Activated T-cell treated with anti-CD3 and anti-CD28 coated beads, Interleukin-2, amount 50 U/mL, for 72 hours (primary cell): ENCODE results near the gene RELN. TPM values are rescaled to one million over a fixed set of nuclear protein-coding genes. Genes with fewer than 3 reads are reported as not detected.
A peak's percentile ranks its signal among the peaks of the same experiment; 100 is the strongest.
"Not testable (repeated sequence)": the region's sequence is repeated elsewhere in the genome, so short reads cannot be mapped to it uniquely, and the experiment has no call there.

Experiments
- ATAC-seq, 2 donors: fragments of 150-1000 bp; cut with Tn5 transposase; replicated peaks in 1 of 2; 2 replicates each; pipeline ENCODE4 v1.10.0; 2021; ENCODE audit warnings: moderate library complexity in 2 of 2, mild to moderate bottlenecking in 1 of 2
- DNase-seq, 2 donors: peaks; one replicate each; pipeline ENCODE4 v3.0.0; 2021 to 2022; ENCODE audit warnings: mixed read lengths in 1 of 2
- H3K27ac Mint-ChIP-seq: one replicate; pipeline ENCODE4 v1.8.0; 2022; ENCODE audit warnings: mild to moderate bottlenecking, moderate library complexity, mixed read lengths
- H3K27me3 Mint-ChIP-seq: one replicate; pipeline ENCODE4 v1.8.0; 2022; ENCODE audit warnings: low read depth, mixed read lengths
- H3K36me3 Mint-ChIP-seq, 2 donors: one replicate each; pipeline ENCODE4 v1.8.0; 2022; ENCODE audit warnings: mixed read lengths in 2 of 2, mild to moderate bottlenecking in 1 of 2; ENCODE audit not compliant: insufficient read depth in 2 of 2
- H3K4me1 Mint-ChIP-seq: one replicate; pipeline ENCODE4 v1.8.0; 2022; ENCODE audit warnings: low read depth, mixed read lengths
- H3K4me3 Mint-ChIP-seq, 2 donors: one replicate each; pipeline ENCODE4 v1.8.0; 2022; ENCODE audit warnings: mild to moderate bottlenecking in 2 of 2, mixed read lengths in 2 of 2, moderate library complexity in 2 of 2
- H3K9me3 Mint-ChIP-seq, 2 donors: one replicate each; pipeline ENCODE4 v1.8.0; 2022; ENCODE audit warnings: mixed read lengths in 2 of 2
- total RNA-seq, 2 donors: library from RNA; stranded (reverse); gene quantifications; one replicate each; pipeline ENCODE4 v1.2.3, GENCODE V29; 2022

RELN gene
- total RNA-seq, 2 donors from 2014 or later: not detected

DNA sequence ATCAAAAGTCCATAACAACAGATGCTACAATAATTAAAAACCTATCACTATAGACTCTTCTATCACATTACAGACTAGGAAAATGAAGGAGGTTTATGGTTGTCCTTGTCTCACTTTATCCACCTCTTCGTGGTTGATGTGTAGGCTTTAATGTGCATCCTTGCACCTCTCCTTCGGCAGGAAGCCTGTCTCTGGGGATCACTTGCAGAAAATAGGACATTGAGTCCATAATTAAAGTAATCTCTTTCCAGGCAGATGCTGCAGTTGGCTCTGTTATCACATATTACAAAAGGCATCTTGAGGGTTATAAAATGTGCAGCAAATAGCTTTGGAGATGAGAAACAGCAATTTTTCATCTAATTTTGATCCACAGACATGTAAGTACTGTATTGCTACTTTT is 168.4 kb downstream of the RELN start:
- no peak overlapping the region for H3K4me3 Mint-ChIP-seq
- H3K27ac Mint-ChIP-seq: no peak overlapping the region

DNA sequence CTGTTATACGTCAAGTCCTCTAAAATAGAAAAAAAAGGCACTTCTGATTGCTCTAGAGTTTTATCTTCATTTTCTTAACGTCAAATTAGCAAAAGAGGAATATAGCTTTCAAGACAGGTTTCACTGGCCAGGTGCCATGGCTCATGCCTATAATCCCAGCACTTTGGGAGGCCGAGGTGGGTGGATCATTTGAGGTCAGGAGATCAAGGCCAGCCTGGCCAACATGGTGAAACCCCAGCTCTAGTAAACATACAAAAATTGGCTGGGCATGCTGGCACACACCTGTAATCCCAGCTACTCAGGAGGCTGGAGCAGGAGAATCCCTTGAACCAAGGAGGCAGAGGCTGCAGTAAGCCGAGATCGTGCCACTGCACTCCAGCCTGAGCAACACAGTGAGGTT is 173.5 kb downstream of the RELN start:
- H3K36me3 Mint-ChIP-seq, H3K4me1 Mint-ChIP-seq, DNase-seq, H3K4me3 Mint-ChIP-seq, H3K27me3 Mint-ChIP-seq, ATAC-seq, H3K9me3 Mint-ChIP-seq, H3K27ac Mint-ChIP-seq: not testable (repeated sequence)

More for the DNA sequence above, 168.4 kb downstream of the RELN start:
- DNase-seq (no peak), ATAC-seq (no peak)
- no peaks in the 10 kb centered on the region for H3K4me1 Mint-ChIP-seq
- peaks cover 1 to 4% of the 10 kb centered on the region in 2 donors for H3K9me3 Mint-ChIP-seq
- H3K36me3 Mint-ChIP-seq: no peaks in the 10 kb centered on the region
- no peaks in the 10 kb centered on the region for H3K27me3 Mint-ChIP-seq

DNA sequence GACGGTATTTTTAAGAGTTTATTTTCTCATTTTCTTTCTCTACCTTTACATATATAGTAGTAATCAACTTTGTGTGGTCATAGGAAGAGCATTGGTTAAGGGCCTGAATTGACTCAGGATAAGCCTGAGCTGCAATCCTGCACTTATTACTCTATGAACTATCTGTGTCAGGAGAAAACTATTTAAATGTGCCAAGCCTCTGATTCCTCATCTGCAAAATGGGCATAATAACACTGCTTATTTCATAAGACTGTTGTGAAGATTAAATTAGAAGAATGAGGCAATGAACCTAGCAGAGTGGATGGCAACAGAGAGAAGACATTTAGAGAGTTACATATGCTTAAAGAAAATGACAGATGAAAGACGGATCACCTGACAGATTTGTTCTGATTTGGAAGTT is 175.5 kb downstream of the RELN start:
- no peaks in the 10 kb centered on the region for H3K27me3 Mint-ChIP-seq
- H3K4me1 Mint-ChIP-seq: peaks cover 16% of the 10 kb centered on the region

DNA sequence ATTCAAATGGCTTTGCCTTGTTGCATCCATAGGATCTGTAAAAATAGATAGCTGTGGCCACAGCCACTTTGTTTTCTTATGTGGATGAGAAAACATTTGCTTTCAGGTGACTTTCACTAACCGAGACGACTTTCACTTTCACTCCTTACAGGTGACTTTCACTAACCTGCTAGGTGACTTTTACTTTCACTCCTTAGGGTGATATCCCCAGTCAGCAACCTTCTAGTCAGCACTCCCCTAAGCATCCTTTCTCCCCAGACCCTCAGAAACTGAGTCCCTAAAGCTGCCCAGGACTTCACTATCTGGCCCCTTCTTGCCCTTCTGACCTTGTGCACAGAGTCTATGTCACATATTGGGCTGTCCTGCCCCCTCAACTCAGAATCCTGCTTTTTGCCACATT is 177.5 kb downstream of the RELN start:
- no peaks in the 10 kb centered on the region for H3K9me3 Mint-ChIP-seq
- DNase-seq (peak in 1 of 2 donors; percentile 5), ATAC-seq (peak; percentile 51 to 76)
- no peak overlapping the region for H3K27ac Mint-ChIP-seq
- H3K4me3 Mint-ChIP-seq: peak overlapping the region in 1 of 2 donors; percentile 41
- H3K36me3 Mint-ChIP-seq: no peaks in the 10 kb centered on the region
- H3K4me1 Mint-ChIP-seq: peaks cover 16% of the 10 kb centered on the region
- no peaks in the 10 kb centered on the region for H3K27me3 Mint-ChIP-seq

More for the DNA sequence above, 175.5 kb downstream of the RELN start:
- no peak overlapping the region for H3K4me3 Mint-ChIP-seq
- H3K27ac Mint-ChIP-seq: no peak overlapping the region
- H3K9me3 Mint-ChIP-seq: no peaks in the 10 kb centered on the region
- no peaks in the 10 kb centered on the region for H3K36me3 Mint-ChIP-seq
- DNase-seq (no peak), ATAC-seq (no peak)

DNA sequence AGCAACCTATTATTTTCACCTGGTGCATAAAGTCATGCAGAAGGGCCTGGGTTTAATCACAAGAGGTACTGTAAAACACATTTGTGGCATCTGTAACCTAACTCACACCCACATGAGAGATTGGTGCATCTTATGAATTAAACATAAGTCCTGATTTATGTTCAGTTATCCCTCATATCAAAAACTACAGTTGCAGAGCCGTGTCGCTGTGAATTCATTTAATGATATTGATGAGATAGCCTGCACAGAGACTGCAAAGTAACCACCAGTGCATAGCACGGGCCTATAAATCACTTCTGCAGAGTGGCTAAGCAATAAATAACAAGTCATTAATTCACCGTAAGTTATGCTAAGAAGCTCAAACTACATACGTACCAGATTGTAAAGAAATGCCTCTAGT is 178.2 kb downstream of the RELN start:
- H3K9me3 Mint-ChIP-seq: no peaks in the 10 kb centered on the region
- H3K27ac Mint-ChIP-seq: no peak overlapping the region
- H3K36me3 Mint-ChIP-seq: no peaks in the 10 kb centered on the region
- peaks cover 16% of the 10 kb centered on the region for H3K4me1 Mint-ChIP-seq
- no peak overlapping the region for H3K4me3 Mint-ChIP-seq
- ATAC-seq (no peak), DNase-seq (no peak)
- no peaks in the 10 kb centered on the region for H3K27me3 Mint-ChIP-seq

DNA sequence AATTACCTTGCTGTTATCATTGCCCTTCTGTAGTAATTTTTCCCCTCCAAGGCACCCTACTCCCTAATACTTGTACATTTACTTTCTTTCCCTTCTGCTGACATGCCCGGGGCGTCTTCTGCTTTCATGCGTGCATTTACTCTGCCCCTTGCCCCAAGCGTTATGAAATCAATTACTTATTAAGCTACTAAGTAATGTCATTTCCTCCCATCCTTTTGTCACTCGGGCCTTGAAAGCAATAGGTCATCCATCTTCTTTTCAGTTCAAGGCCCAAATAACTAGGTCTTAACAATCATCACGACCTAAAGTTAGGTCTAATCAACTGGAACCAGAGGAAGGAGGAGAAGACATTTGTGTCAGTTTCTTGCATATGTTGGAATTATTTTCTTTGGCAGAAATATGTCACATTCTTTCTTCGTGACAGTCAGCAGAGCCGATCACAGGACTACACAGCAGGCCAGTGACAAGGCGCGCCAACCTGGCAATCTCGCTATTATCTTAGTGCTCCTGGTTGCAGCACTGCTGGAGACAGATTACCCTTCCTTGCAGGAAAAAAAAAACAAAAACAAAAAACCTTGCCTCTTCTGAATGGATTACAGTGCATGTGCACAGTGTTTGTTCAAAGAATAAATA is 179.2 kb downstream of the RELN start:
- DNase-seq: no peak
- Mint-ChIP-seq H3K4me1 (peaks cover 16% of the 10 kb centered on the region), H3K27ac (no peak overlapping the region), H3K27me3 (no peaks in the 10 kb centered on the region), H3K9me3 (no peaks in the 10 kb centered on the region), H3K4me3 (no peak overlapping the region), H3K36me3 (no peaks in the 10 kb centered on the region)
- ATAC-seq: no peak

DNA sequence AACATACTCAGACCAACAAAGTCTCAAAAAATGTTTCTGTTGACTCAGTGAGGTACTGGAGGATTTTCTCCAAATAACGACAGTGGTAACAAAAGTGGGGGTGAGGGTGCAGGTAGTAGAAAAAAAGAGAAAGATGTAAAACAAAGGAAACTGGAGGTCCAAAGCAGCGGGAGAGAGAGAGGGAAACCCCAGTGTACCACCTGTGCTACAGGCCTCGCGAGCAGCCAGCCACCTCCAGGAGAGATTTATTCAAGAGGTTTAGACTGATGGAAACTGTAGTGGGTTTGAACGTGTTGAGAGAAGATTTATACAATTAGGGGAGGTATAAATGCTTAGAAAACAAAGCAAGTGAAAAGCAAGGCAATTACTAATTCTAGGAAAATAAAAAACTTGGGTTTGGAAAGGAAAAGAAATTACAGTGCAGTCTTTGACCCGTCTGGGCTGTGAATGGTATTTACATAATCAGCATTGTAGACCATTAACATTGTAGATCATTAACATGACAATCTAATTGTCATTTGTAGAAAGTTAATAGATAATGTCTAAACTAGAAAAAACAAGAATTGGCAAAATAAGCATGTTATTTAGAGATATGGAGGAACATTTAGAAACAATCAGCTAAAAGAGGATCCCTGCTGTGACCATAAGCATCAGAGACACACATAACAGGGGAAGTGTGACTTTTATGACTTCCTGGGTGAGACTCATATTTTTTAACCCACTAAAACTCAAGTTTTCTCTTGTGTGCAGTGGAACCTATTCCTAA is 180.0 kb downstream of the RELN start:
- no peak overlapping the region for H3K4me3 Mint-ChIP-seq
- H3K4me1 Mint-ChIP-seq: peaks cover 16% of the 10 kb centered on the region

DNA sequence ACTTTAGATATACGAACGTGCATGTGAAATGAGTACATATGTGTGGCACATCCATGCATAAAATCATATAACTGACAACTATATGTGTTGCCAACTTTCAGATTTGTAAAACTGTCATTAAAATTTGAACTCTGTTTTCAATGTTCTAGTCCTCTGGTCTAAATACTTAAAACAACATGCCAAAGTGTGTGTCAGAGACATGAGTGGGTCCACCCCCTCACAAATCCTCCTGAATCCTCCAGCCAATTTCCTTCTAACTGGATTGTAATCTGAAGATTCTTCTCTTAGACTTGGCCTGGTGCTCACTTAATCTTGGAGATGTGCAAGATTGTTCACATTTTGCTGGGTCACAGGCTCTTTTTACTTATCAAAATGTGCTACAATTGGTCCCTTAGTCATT is 184.1 kb downstream of the RELN start:
- Mint-ChIP-seq H3K4me1 (peaks cover 6% of the 10 kb centered on the region), H3K4me3 (no peak overlapping the region), H3K27me3 (no peaks in the 10 kb centered on the region), H3K36me3 (no peaks in the 10 kb centered on the region), H3K9me3 (no peaks in the 10 kb centered on the region), H3K27ac (no peak overlapping the region)
- no peak for DNase-seq
- ATAC-seq: no peak

More for the DNA sequence above, 180.0 kb downstream of the RELN start:
- DNase-seq (no peak), ATAC-seq (no peak)
- no peaks in the 10 kb centered on the region for H3K36me3 Mint-ChIP-seq
- H3K9me3 Mint-ChIP-seq: no peaks in the 10 kb centered on the region
- no peaks in the 10 kb centered on the region for H3K27me3 Mint-ChIP-seq
- no peak overlapping the region for H3K27ac Mint-ChIP-seq

DNA sequence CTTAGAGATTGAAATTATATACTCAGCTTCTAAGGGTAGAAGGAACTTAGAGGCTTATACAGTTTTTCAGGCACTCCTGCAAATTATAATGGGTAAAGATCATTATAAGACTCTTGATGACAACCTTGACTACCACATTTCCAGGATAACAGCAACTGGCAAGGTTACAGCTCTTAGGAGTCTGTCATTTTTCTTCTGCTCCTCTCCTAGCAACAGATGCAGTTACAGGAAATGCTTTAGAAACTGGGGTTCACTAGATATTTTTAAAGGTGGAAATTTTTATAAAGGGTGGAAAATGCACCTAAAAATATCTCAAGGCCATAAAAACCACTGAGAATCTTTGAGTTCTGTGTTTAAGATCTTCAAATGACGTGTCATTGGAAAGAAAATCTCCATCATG is 185.8 kb downstream of the RELN start:
- no peaks in the 10 kb centered on the region for H3K9me3 Mint-ChIP-seq
- H3K27ac Mint-ChIP-seq: no peak overlapping the region
- H3K4me3 Mint-ChIP-seq: no peak overlapping the region
- ATAC-seq (no peak), DNase-seq (no peak)
- no peaks in the 10 kb centered on the region for H3K4me1 Mint-ChIP-seq
- no peaks in the 10 kb centered on the region for H3K27me3 Mint-ChIP-seq
- no peaks in the 10 kb centered on the region for H3K36me3 Mint-ChIP-seq

DNA sequence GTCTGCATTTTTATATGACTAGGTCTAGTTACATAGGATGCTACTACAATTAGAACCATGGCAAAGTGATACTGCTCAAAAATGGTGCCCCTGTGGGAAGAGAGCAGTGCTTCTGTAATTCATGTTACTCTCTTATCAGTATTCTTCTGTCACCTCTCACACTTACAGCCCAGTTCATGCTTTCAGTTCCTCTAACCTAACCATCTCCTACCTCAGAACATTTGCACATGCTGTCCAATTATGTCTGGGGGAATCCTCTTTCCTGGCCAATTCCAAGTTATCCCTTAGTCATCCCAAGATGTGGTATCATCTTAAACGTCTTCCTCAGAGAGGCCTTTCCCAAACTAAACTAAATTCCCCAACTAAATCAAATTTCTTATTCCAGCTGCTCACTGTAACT is 190.2 kb downstream of the RELN start:
- DNase-seq (no peak), ATAC-seq (no peak)
- no peaks in the 10 kb centered on the region for H3K4me1 Mint-ChIP-seq
- no peaks in the 10 kb centered on the region for H3K36me3 Mint-ChIP-seq
- H3K4me3 Mint-ChIP-seq: no peak overlapping the region
- H3K27me3 Mint-ChIP-seq: no peaks in the 10 kb centered on the region
- no peak overlapping the region for H3K27ac Mint-ChIP-seq
- H3K9me3 Mint-ChIP-seq: no peaks in the 10 kb centered on the region

DNA sequence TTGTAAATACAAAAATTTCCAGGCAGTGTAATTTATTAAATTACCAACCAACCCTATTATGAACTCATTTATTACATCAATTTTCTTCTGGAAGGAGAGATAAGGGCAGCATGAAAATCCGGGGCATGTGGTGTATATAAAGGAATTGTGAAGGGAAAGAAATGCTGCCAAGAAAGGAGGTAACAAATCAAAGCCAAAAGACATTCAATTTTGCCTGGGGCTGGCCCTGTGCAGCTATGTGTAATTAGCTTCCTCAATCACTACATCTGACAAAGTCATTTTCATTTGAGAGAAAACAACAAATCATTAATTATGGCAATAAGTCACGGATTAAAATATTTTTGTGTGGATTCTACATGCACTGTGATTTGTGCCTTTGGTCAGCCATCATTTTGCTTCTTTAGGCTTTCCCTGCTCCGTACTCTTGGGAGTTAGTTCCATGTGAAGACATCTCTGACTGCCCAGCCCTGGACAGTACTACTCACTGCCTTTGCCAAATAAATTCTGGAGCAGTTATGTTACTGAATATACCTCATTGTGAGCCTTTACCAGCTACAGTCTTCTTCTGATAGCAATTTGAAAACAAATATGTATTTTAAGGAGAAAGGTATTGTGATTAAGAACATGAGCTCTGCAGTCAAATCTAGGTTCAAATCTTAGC is 191.7 kb downstream of the RELN start:
- DNase-seq: no peak
- Mint-ChIP-seq H3K4me3 (no peak overlapping the region), H3K27me3 (no peaks in the 10 kb centered on the region), H3K4me1 (no peaks in the 10 kb centered on the region), H3K9me3 (no peaks in the 10 kb centered on the region), H3K36me3 (no peaks in the 10 kb centered on the region), H3K27ac (no peak overlapping the region)
- no peak for ATAC-seq

DNA sequence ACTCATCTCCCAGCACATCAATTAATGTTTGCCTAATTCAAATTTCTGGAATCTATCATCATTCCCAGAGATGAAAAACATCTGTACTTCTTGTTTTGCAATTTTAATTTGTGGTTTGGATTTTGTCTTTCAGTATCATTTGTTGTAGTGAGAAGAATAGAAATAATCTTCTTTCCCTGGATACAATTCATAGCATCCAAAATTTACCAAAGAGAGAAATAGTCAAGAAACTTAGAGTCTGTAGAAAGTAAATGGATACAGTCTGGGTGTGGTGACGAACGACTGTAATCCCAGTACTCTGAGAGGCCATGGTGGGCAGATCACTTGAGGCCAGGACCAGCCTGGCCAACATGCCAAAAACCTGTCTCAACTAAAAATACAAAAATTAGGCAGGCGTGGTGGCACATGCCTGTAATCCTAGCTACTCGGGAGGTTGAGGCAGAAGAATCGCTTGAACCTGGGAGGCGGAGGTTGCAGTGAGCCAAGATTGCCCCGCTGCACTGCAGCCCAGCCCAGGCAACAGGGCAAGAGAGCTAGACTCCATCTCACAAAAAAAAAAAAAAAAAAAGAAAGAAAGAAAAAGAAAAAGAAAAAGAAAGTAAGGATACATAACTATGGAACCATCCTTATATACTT is 193.0 kb downstream of the RELN start:
- no peak for ATAC-seq
- Mint-ChIP-seq H3K9me3 (no peaks in the 10 kb centered on the region), H3K4me3 (no peak overlapping the region), H3K36me3 (no peaks in the 10 kb centered on the region), H3K27me3 (no peaks in the 10 kb centered on the region), H3K27ac (no peak overlapping the region), H3K4me1 (no peaks in the 10 kb centered on the region)
- no peak for DNase-seq

DNA sequence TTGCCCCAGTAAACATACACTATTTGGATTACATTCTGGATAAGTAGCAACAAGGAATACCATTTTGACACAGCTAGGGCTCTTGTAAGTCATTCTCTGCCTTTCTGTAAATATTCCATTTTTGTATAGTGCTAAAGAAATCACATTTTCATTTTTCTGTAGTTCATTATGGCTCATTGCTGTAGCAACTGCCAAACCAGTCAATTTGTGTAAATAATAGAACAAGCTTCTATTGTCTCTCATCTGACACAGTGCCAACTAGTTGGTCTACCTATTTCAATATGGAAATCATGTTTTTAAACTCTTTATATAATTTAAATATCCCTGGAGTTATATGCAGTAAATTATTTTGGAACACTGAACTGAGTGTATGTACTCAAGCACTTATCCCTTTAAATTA is 193.7 kb downstream of the RELN start:
- Mint-ChIP-seq H3K4me3 (no peak overlapping the region), H3K27ac (no peak overlapping the region), H3K4me1 (no peaks in the 10 kb centered on the region), H3K27me3 (no peaks in the 10 kb centered on the region), H3K9me3 (peaks cover 0 to under 1% of the 10 kb centered on the region in 2 donors), H3K36me3 (no peaks in the 10 kb centered on the region)
- no peak for DNase-seq
- ATAC-seq: no peak
